Heart left ventricle (tissue), 13 donors: Measurements from ENCODE around the gene NMT2.

ENCODE experiments used
- POLR2A ChIP-seq, 2 donors: fragments of 450-650 bp; IDR thresholded peaks; one replicate each; pipeline ENCODE4 v1.6.1; 2017; ENCODE audit warnings: antibody characterized with exemption in 2 of 2, mild to moderate bottlenecking in 2 of 2, moderate library complexity in 2 of 2
- TF ChIP-seq, protein P1 (sequence below), 12 donors: fragments of 200-600 bp; sonication (generic) in 4 of 12; IDR thresholded peaks; one replicate each; pipeline versions ENCODE4 v1.5.0 to v1.8.0; 2018 to 2022; ENCODE audit warnings: antibody characterized with exemption in 12 of 12, mild to moderate bottlenecking in 5 of 12
- donor health status: ischemic (EF 13 %, LVEDD 7.1; RV severe dilation, severe dysfunction).
- donor health status: DM: no; HTN: yes; CAD: no.
- donor health status: DM: no; HTN: no; CAD: no.
- donor health status: ischemic (EF 25% LVEDD 6.9; RV normal size, moderate dysfunction).
- donor health status: ischemic (EF 25% LVEDD 5.7; RV mildly dilated, moderate dysfunction).
- donor health status: ischemic (EF 35%, LVEDD 5.7; RV mildly dilated, moderate dysfunction).
- donor health status: nonischemic (EF 11% LVEDD 7.7; RV severe dilation, severe dysfunction).
- donor health status: DM: yes; HTN: yes; CAD: no.
- donor health status: PGD.
- donor health status: ischemic (EF 29% LVEDD 5.4; RV normal size, mild dysfunction).
- donor health status: nonischemic (EF 23%, LVEDD 6.1; RV moderate dilation, normal function).

DNA sequence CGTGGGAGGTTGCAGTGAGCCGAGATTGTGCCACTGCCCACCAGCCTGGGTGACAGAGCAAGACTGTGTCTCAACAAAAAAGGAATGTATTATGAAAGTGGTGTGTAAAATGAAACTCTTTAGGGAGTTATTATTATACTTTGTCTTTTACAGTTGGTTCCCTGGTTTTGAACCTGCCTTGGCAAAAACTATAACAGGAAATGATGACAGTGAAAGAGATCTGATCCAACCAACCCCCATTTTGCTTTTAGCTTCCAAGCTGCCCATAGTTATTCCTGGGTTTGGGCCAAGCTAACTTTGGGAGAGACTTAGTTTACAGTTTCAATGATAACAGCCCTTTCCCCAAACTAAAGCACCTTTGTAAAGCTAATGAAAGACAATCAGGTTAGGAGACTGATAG lies 34.1 kb upstream of the NMT2 start:
- TF ChIP-seq, protein P1, sequence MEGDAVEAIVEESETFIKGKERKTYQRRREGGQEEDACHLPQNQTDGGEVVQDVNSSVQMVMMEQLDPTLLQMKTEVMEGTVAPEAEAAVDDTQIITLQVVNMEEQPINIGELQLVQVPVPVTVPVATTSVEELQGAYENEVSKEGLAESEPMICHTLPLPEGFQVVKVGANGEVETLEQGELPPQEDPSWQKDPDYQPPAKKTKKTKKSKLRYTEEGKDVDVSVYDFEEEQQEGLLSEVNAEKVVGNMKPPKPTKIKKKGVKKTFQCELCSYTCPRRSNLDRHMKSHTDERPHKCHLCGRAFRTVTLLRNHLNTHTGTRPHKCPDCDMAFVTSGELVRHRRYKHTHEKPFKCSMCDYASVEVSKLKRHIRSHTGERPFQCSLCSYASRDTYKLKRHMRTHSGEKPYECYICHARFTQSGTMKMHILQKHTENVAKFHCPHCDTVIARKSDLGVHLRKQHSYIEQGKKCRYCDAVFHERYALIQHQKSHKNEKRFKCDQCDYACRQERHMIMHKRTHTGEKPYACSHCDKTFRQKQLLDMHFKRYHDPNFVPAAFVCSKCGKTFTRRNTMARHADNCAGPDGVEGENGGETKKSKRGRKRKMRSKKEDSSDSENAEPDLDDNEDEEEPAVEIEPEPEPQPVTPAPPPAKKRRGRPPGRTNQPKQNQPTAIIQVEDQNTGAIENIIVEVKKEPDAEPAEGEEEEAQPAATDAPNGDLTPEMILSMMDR (IDR thresholded peaks at IDR 0.05) = no peak
- TF ChIP-seq POLR2A (IDR thresholded peaks at IDR 0.05) = no peak
